Measurements from ENCODE around the gene ZC3H4. TPM values are rescaled to one million over a fixed set of nuclear protein-coding genes. Genes with fewer than 3 reads are reported as not detected.

ZC3H4 gene
- total RNA-seq, 1 donor from 2014 or later = 20.6 TPM

Other genes with a start within 250 kb of the ZC3H4 start
- not detected for gene NPAS1, start 93.9 kb downstream of the ZC3H4 start, total RNA-seq
- 34.9 TPM for gene TMEM160, start 65.2 kb downstream of the ZC3H4 start, total RNA-seq
- 42.2 TPM for gene SAE1, start 17.1 kb upstream of the ZC3H4 start, total RNA-seq
- gene BBC3, start 117.4 kb upstream of the ZC3H4 start, total RNA-seq = 3.8 TPM
- gene CCDC9, start 142.7 kb upstream of the ZC3H4 start, total RNA-seq = 16.3 TPM
- 10.4 TPM for gene INAFM1, start 161.1 kb upstream of the ZC3H4 start, total RNA-seq
- gene C5AR1, start 196.1 kb upstream of the ZC3H4 start, total RNA-seq = 3.4 TPM
- gene C5AR2, start 218.4 kb upstream of the ZC3H4 start, total RNA-seq = 0.78 TPM
- 6.4 TPM for gene DHX34, start 235.5 kb upstream of the ZC3H4 start, total RNA-seq